ENCODE data around the gene HYCC2.

Gene HYCC2

DNA sequence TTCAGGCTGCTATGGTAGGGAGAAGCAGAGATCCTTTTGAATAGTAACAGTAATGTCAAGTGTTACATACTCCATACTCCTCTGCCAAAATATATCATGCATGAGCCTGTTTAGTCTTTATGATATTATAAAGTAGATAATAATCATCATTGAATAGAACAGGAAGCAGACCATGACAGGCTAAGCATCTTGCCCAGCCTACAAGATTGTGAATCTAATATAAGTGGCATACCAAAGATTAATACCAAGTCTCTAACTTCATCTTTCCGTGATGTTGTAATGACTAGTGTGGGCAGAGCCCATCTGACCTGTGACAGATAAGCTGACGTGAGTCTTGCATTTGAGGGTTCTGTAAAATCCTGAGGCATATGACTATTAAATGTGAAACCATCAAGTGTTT lies 13.4 kb upstream of the HYCC2 start:
- Histone ChIP-seq H3K4me3 (ENCODE audit: low read length, poor library complexity, severe bottlenecking) (no peak overlapping the region), H3K27me3 (ENCODE audit: insufficient read depth, low read length, poor library complexity, severe bottlenecking) (no peaks in the 10 kb centered on the region), H3K36me3 (ENCODE audit: insufficient read depth, low read length) (peaks cover 22% of the 10 kb centered on the region; the same call in 1 of the 2 replicates), H3K79me2 (ENCODE audit: insufficient read depth, low read length) (no peaks in the 10 kb centered on the region), H3K9me2 (replicated peaks; ENCODE audit: low read depth, low read length) (no peaks in the 10 kb centered on the region), H3K4me2 (ENCODE audit: low read depth, low read length, poor library complexity, severe bottlenecking) (no peak overlapping the region), H4K20me1 (ENCODE audit: insufficient read depth, low read length, poor library complexity, severe bottlenecking) (no peaks in the 10 kb centered on the region), H3K9ac (ENCODE audit: low read depth, low read length, poor library complexity, severe bottlenecking) (no peak overlapping the region), H3K4me1 (ENCODE audit: insufficient read depth, low read length, poor library complexity, severe bottlenecking) (no peaks in the 10 kb centered on the region), H3F3A (ENCODE audit: low read depth) (no peaks in the 10 kb centered on the region), H3K9me3 (ENCODE audit: insufficient read depth, low read depth, low read length) (no peaks in the 10 kb centered on the region), H2AFZ (ENCODE audit: low read length) (no peak overlapping the region)
- no peak for TF ChIP-seq EZH2phosphoT487 (IDR thresholded peaks at IDR 0.05; ENCODE audit: borderline replicate concordance)
- TF ChIP-seq CTCF (conservative IDR thresholded peaks at IDR 0.05; ENCODE audit: low read length), result no peak

- no peak overlapping the region for H3K4me3 ChIP-seq (ENCODE audit: low read length, poor library complexity, severe bottlenecking)
- no peaks in the 10 kb centered on the region for H3F3A ChIP-seq (ENCODE audit: low read depth)
- no peak overlapping the region for H2AFZ ChIP-seq (ENCODE audit: low read length)
- H3K9me2 ChIP-seq (replicated peaks; ENCODE audit: low read depth, low read length), result no peaks in the 10 kb centered on the region
- peaks cover 9% of the 10 kb centered on the region for H3K4me1 ChIP-seq (ENCODE audit: insufficient read depth, low read length, poor library complexity, severe bottlenecking)
- H3K4me2 ChIP-seq (ENCODE audit: low read depth, low read length, poor library complexity, severe bottlenecking), result no peak overlapping the region
- H3K9ac ChIP-seq (ENCODE audit: low read depth, low read length, poor library complexity, severe bottlenecking), result no peak overlapping the region
- H4K20me1 ChIP-seq (ENCODE audit: insufficient read depth, low read length, poor library complexity, severe bottlenecking), result peaks cover 21% of the 10 kb centered on the region
- H3K9me3 ChIP-seq (ENCODE audit: insufficient read depth, low read depth, low read length), result no peaks in the 10 kb centered on the region
- no peaks in the 10 kb centered on the region for H3K27me3 ChIP-seq (ENCODE audit: insufficient read depth, low read length, poor library complexity, severe bottlenecking)
- peaks cover 8% of the 10 kb centered on the region; the same call in 1 of the 2 replicates for H3K36me3 ChIP-seq (ENCODE audit: insufficient read depth, low read length)
- no peak for TF ChIP-seq CTCF (conservative IDR thresholded peaks at IDR 0.05; ENCODE audit: low read length)
- TF ChIP-seq EZH2phosphoT487 (IDR thresholded peaks at IDR 0.05; ENCODE audit: borderline replicate concordance), result no peak
- H3K79me2 ChIP-seq (ENCODE audit: insufficient read depth, low read length), result peaks cover 39% of the 10 kb centered on the region
These were observed 3.5 kb upstream of the HYCC2 start for GRCh38 chr2:201074996-201075395.

DNA sequence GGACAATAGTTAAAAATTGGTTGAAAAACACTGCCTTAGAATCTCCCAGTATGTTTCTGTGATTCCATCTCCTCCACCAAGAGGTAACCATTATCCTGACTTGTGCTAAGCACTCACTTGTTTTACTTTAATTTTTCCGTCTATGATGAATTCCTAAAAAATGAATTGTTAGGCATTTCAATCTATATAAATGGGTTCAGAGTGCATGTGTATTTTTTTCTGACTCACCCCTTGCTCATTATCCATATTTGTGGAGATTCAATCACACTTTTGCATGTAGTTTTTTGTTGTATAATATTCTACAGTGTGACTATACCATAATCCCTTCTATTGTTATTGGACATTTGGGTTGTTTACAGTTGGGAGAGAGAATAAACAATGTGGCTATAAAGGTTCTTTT lies 1.6 kb upstream of the HYCC2 start:
- peak overlapping the region; percentile 92 for H3K4me3 ChIP-seq (ENCODE audit: low read length, poor library complexity, severe bottlenecking)
- peaks cover 27% of the 10 kb centered on the region for H3K4me1 ChIP-seq (ENCODE audit: insufficient read depth, low read length, poor library complexity, severe bottlenecking)
- H3K4me2 ChIP-seq (ENCODE audit: low read depth, low read length, poor library complexity, severe bottlenecking), result peak overlapping the region; percentile 89
- H3K79me2 ChIP-seq (ENCODE audit: insufficient read depth, low read length), result peaks cover 58% of the 10 kb centered on the region
- peaks cover 27% of the 10 kb centered on the region for H4K20me1 ChIP-seq (ENCODE audit: insufficient read depth, low read length, poor library complexity, severe bottlenecking)
- H3K9ac ChIP-seq (ENCODE audit: low read depth, low read length, poor library complexity, severe bottlenecking), result peak overlapping the region; percentile 87
- TF ChIP-seq EZH2phosphoT487 (IDR thresholded peaks at IDR 0.05; ENCODE audit: borderline replicate concordance) (no peak), CTCF (conservative IDR thresholded peaks at IDR 0.05; ENCODE audit: low read length) (no peak)
- no peaks in the 10 kb centered on the region for H3K9me3 ChIP-seq (ENCODE audit: insufficient read depth, low read depth, low read length)
- no peaks in the 10 kb centered on the region for H3F3A ChIP-seq (ENCODE audit: low read depth)
- no peaks in the 10 kb centered on the region for H3K9me2 ChIP-seq (replicated peaks; ENCODE audit: low read depth, low read length)
- H3K36me3 ChIP-seq (ENCODE audit: insufficient read depth, low read length), result no peaks in the 10 kb centered on the region
- H2AFZ ChIP-seq (ENCODE audit: low read length), result no peak overlapping the region
- no peaks in the 10 kb centered on the region for H3K27me3 ChIP-seq (ENCODE audit: insufficient read depth, low read length, poor library complexity, severe bottlenecking)

Data from Loucy (cell line).